Measurements from ENCODE around the gene CD300A.
A peak's percentile ranks its signal among the peaks of the same experiment; 100 is the strongest.
"Not testable (repeated sequence)": the region's sequence is repeated elsewhere in the genome, so short reads cannot be mapped to it uniquely, and the experiment has no call there.

CD300A gene

GRCh38 chr17:74491626-74492025, 25.2 kb downstream of the CD300A start:
- H3K27me3 ChIP-seq (ENCODE audit: insufficient read depth, low read depth, severe bottlenecking) = peaks cover 11% of the 10 kb centered on the region
- no peak for DNase-seq
- peaks cover 4% of the 10 kb centered on the region for H3K9me3 ChIP-seq (ENCODE audit: severe bottlenecking)
- no peaks in the 10 kb centered on the region for H3K36me3 ChIP-seq
- H3K27ac ChIP-seq = no peak overlapping the region
- TF ChIP-seq CTCF (IDR thresholded peaks at IDR 0.05; ENCODE audit: low read depth, low read length) = no peak
- H3K4me3 ChIP-seq (ENCODE audit: low read depth, low read length) = no peak overlapping the region

- peak; percentile 95 for TF ChIP-seq CTCF (IDR thresholded peaks at IDR 0.05; ENCODE audit: low read depth, low read length)
- Histone ChIP-seq H3K4me3 (ENCODE audit: low read depth, low read length) (no peak overlapping the region), H3K36me3 (no peaks in the 10 kb centered on the region), H3K27me3 (ENCODE audit: insufficient read depth, low read depth, severe bottlenecking) (peaks cover 9% of the 10 kb centered on the region), H3K27ac (no peak overlapping the region), H3K9me3 (ENCODE audit: severe bottlenecking) (peaks cover under 1% of the 10 kb centered on the region)
- DNase-seq = peak; percentile 78
Measured at GRCh38 chr17:74493331-74493833, 26.9 kb downstream of the CD300A start.

GRCh38 chr17:74497471-74497870, 31.0 kb downstream of the CD300A start:
- no peaks in the 10 kb centered on the region for H3K9me3 ChIP-seq (ENCODE audit: severe bottlenecking)
- H3K4me3 ChIP-seq (ENCODE audit: low read depth, low read length) = no peak overlapping the region
- no peak for TF ChIP-seq CTCF (IDR thresholded peaks at IDR 0.05; ENCODE audit: low read depth, low read length)
- no peak overlapping the region for H3K27ac ChIP-seq
- H3K27me3 ChIP-seq (ENCODE audit: insufficient read depth, low read depth, severe bottlenecking) = peaks cover 35% of the 10 kb centered on the region
- no peak for DNase-seq
- no peaks in the 10 kb centered on the region for H3K36me3 ChIP-seq

- H3K36me3 ChIP-seq = no peaks in the 10 kb centered on the region
- H3K27ac ChIP-seq = no peak overlapping the region
- TF ChIP-seq CTCF (IDR thresholded peaks at IDR 0.05; ENCODE audit: low read depth, low read length) = no peak
- no peaks in the 10 kb centered on the region for H3K9me3 ChIP-seq (ENCODE audit: severe bottlenecking)
- H3K4me3 ChIP-seq (ENCODE audit: low read depth, low read length) = no peak overlapping the region
- DNase-seq = no peak
- peaks cover 42% of the 10 kb centered on the region for H3K27me3 ChIP-seq (ENCODE audit: insufficient read depth, low read depth, severe bottlenecking)
Measured at GRCh38 chr17:74499992-74500391, 33.6 kb downstream of the CD300A start.

GRCh38 chr17:74502861-74503260, 36.4 kb downstream of the CD300A start:
- no peak for DNase-seq
- H3K36me3 ChIP-seq = no peaks in the 10 kb centered on the region
- H3K4me3 ChIP-seq (ENCODE audit: low read depth, low read length) = no peak overlapping the region
- no peak for TF ChIP-seq CTCF (IDR thresholded peaks at IDR 0.05; ENCODE audit: low read depth, low read length)
- H3K9me3 ChIP-seq (ENCODE audit: severe bottlenecking) = no peaks in the 10 kb centered on the region
- H3K27me3 ChIP-seq (ENCODE audit: insufficient read depth, low read depth, severe bottlenecking) = peaks cover 49% of the 10 kb centered on the region
- no peak overlapping the region for H3K27ac ChIP-seq

- not testable (repeated sequence) for DNase-seq; H3K27ac ChIP-seq; H3K36me3 ChIP-seq; H3K9me3 ChIP-seq (ENCODE audit: severe bottlenecking); H3K4me3 ChIP-seq (ENCODE audit: low read depth, low read length)
- peaks cover 49% of the 10 kb centered on the region for H3K27me3 ChIP-seq (ENCODE audit: insufficient read depth, low read depth, severe bottlenecking)
Measured at GRCh38 chr17:74503949-74504348, 37.5 kb downstream of the CD300A start.
